HepG2 (cell line): ENCODE measurements around the gene WWTR1. TPM values are rescaled to one million over a fixed set of nuclear protein-coding genes. Genes with fewer than 3 reads are reported as not detected.
A peak's percentile ranks its signal among the peaks of the same experiment; 100 is the strongest.

Source experiments
- ARID5B ChIP-seq: IDR thresholded peaks from 2 replicates; pipeline ENCODE4 v1.4.0; 2020; ENCODE audit warnings: mild to moderate bottlenecking, missing genetic modification reagents
- ASH2L ChIP-seq: fragments of 300-600, 200-600 bp; sonication (generic); IDR thresholded peaks from 2 replicates; pipeline ENCODE4 v1.7.0; 2017; ENCODE audit warnings: low read depth, mild to moderate bottlenecking, moderate library complexity, mixed read lengths, low read length; ENCODE audit not compliant: insufficient read length
- CHCHD3 ChIP-seq: sonication (generic); formaldehyde crosslinking; IDR thresholded peaks from 2 replicates; pipeline ENCODE4 v1.8.0; 2022; ENCODE audit warnings: mild to moderate bottlenecking, missing genetic modification reagents, moderate library complexity
- ERF ChIP-seq: IDR thresholded peaks from 2 replicates; pipeline ENCODE4 v1.6.1; 2018; ENCODE audit warnings: missing biosample characterization, missing genetic modification reagents
- HMG20B ChIP-seq: conservative IDR thresholded peaks from 2 replicates; pipeline ENCODE4 v1.6.1; 2016; ENCODE audit warnings: missing genetic modification reagents, missing compliant biosample characterization
- HNF1B ChIP-seq: sonication (generic); formaldehyde crosslinking; IDR thresholded peaks from 2 replicates; pipeline ENCODE4 v1.5.1; 2020; ENCODE audit warnings: mild to moderate bottlenecking, moderate library complexity, missing genetic modification reagents
- JUN ChIP-seq: sonication (generic); formaldehyde crosslinking; IDR thresholded peaks from 2 replicates; pipeline ENCODE4 v1.4.0; 2020; ENCODE audit warnings: mild to moderate bottlenecking, missing genetic modification reagents
- KAT8 ChIP-seq: IDR thresholded peaks from 2 replicates; pipeline ENCODE4 v1.6.1; 2016; ENCODE audit warnings: missing genetic modification reagents, missing compliant biosample characterization
- KLF16 ChIP-seq, 2 experiments: sonication (generic) in 1 of 2; formaldehyde crosslinking in 1 of 2; IDR thresholded peaks; 2 replicates each; pipeline versions ENCODE4 v1.6.1 to v1.8.0; 2016 to 2023; ENCODE audit warnings: missing genetic modification reagents in 2 of 2, missing compliant biosample characterization in 1 of 2
- MAZ ChIP-seq, 2 experiments: sonication (generic) in 1 of 2; formaldehyde crosslinking in 1 of 2; IDR thresholded peaks; 2 replicates each; pipeline versions ENCODE4 v1.5.0 to v1.6.1; 2012 to 2020; ENCODE audit warnings: low read depth in 2 of 2, mild to moderate bottlenecking in 2 of 2, borderline replicate concordance in 1 of 2, improper control_type of control experiment in 1 of 2, low read length in 1 of 2, missing genetic modification reagents in 1 of 2, moderate library complexity in 1 of 2
- MED13 ChIP-seq: sonication (generic); formaldehyde crosslinking; IDR thresholded peaks from 2 replicates; pipeline ENCODE4 v1.5.0; 2020; ENCODE audit warnings: missing genetic modification reagents
- MEF2D ChIP-seq: sonication (generic); formaldehyde crosslinking; IDR thresholded peaks from 2 replicates; pipeline ENCODE4 v1.5.1; 2020; ENCODE audit warnings: mild to moderate bottlenecking, missing genetic modification reagents
- PRMT3 ChIP-seq: sonication (generic); formaldehyde crosslinking; IDR thresholded peaks from 2 replicates; pipeline ENCODE4 v1.8.1; 2022; ENCODE audit warnings: low read depth, mild to moderate bottlenecking, moderate library complexity, missing genetic modification reagents, borderline replicate concordance
- SAP130 ChIP-seq: IDR thresholded peaks from 2 replicates; pipeline ENCODE4 v1.6.1; 2016; ENCODE audit warnings: low read depth
- SMAD3 ChIP-seq: sonication (generic); formaldehyde crosslinking; IDR thresholded peaks from 2 replicates; pipeline ENCODE4 v1.4.0; 2020; ENCODE audit warnings: missing genetic modification reagents
- SMC3 ChIP-seq: IDR thresholded peaks from 2 replicates; pipeline ENCODE4 v1.6.1; 2011; ENCODE audit warnings: low read length, improper control_type of control experiment
- ZGPAT ChIP-seq: IDR thresholded peaks from 2 replicates; pipeline ENCODE4 v1.6.1; 2016; ENCODE audit warnings: mild to moderate bottlenecking
- ZNF124 ChIP-seq: sonication (generic); formaldehyde crosslinking; IDR thresholded peaks from 2 replicates; pipeline ENCODE4 v1.4.0; 2020; ENCODE audit warnings: missing genetic modification reagents
- ZNF441 ChIP-seq: sonication (generic); formaldehyde crosslinking; IDR thresholded peaks from 2 replicates; pipeline ENCODE4 v1.7.0; 2021; ENCODE audit warnings: missing genetic modification reagents, borderline replicate concordance
- ZNF576 ChIP-seq: sonication (generic); formaldehyde crosslinking; IDR thresholded peaks from 2 replicates; pipeline ENCODE4 v1.4.0; 2020; ENCODE audit warnings: mild to moderate bottlenecking, missing genetic modification reagents
- ZNF614 ChIP-seq: IDR thresholded peaks from 2 replicates; pipeline ENCODE4 v1.6.1; 2018; ENCODE audit warnings: missing biosample characterization, missing genetic modification reagents, inconsistent platforms, borderline replicate concordance
- ZNF790 ChIP-seq: sonication (generic); formaldehyde crosslinking; IDR thresholded peaks from 2 replicates; pipeline ENCODE4 v1.8.0; 2022; ENCODE audit warnings: missing genetic modification reagents, mild to moderate bottlenecking, borderline replicate concordance
- polyA plus RNA-seq, 8 experiments: library from polyadenylated mRNA; depleted of rRNA in 3 of 8; stranded (reverse) in 7 of 8; unstranded in 1 of 8; fragments of >200 nt; fragmentation: Illumina TruSeq in 4 of 8; extraction: Trizol in 4 of 8; gene quantifications; 2 replicates each; pipeline versions ENCODE4 v1.2.1 to v1.2.3, GENCODE V29; 2011 to 2016; ENCODE audit warnings: low read depth in 4 of 8, missing spikeins in 1 of 8, mixed read lengths in 1 of 8; ENCODE audit not compliant: insufficient read depth in 1 of 8
- total RNA-seq, 5 experiments: library from RNA; depleted of rRNA; stranded (reverse); fragments of >200 nt; fragmentation: Illumina TruSeq; extraction: Trizol; gene quantifications; 2 replicates each; pipeline ENCODE4 v1.2.3, GENCODE V29; 2016; ENCODE audit warnings: low read depth in 1 of 5

Gene WWTR1
- total and polyA plus RNA-seq, 2 of the 13 experiments (the other 11 are each of a cell fraction or from before 2014, with no cell fraction given) = 19.7 to 139 TPM

- TF ChIP-seq ZGPAT (0 out of 2 replicates have a peak, but pooled peaks have one; percentile 32), MEF2D (no peak), JUN (no peak), CHCHD3 (CRISPR knock-in tag) (no peak), ZNF790 (CRISPR knock-in tag) (no peak), ARID5B (0 out of 2 replicates have a peak, but pooled peaks have one; percentile 20), MAZ (IDR thresholded peaks at IDR 0.05; ENCODE audit: borderline replicate concordance, low read depth, low read length) (no peak), MAZ (CRISPR knock-in tag; IDR thresholded peaks at IDR 0.05; ENCODE audit: low read depth) (0 out of 2 replicates have a peak, but pooled peaks have one; percentile 30), SMAD3 (CRISPR knock-in tag) (no peak), PRMT3 (no peak), ZNF441 (CRISPR knock-in tag) (no peak), ZNF614 (CRISPR knock-in tag) (0 out of 2 replicates have a peak, but pooled peaks have one; percentile 48), ZNF576 (CRISPR knock-in tag) (no peak), MED13 (no peak), SAP130 (CRISPR knock-in tag) (peak; percentile 28; the same call in 1 of the 2 replicates), HMG20B (CRISPR knock-in tag) (no peak), ASH2L (no peak), ZNF124 (CRISPR knock-in tag) (0 out of 2 replicates have a peak, but pooled peaks have one; percentile 47), ERF (CRISPR knock-in tag) (peak; percentile 53; the same call in 1 of the 2 replicates), KLF16 (CRISPR knock-in tag; IDR thresholded peaks at IDR 0.05) (0 out of 4 replicates have a peak, but pooled peaks of 1 of the 2 experiments have one; percentile 20), SMC3 (peak; percentile 63), HNF1B (CRISPR knock-in tag) (peak; percentile 45; the same call in 1 of the 2 replicates), KAT8 (CRISPR knock-in tag) (0 out of 2 replicates have a peak, but pooled peaks have one; percentile 30)
Measured at GRCh38 chr3:149512073-149512782, 145.6 kb downstream of the WWTR1 start (continued).
